ENCODE data around the gene MFSD2A.
"Not testable (repeated sequence)": the region's sequence is repeated elsewhere in the genome, so short reads cannot be mapped to it uniquely, and the experiment has no call there.

MFSD2A gene

DNA sequence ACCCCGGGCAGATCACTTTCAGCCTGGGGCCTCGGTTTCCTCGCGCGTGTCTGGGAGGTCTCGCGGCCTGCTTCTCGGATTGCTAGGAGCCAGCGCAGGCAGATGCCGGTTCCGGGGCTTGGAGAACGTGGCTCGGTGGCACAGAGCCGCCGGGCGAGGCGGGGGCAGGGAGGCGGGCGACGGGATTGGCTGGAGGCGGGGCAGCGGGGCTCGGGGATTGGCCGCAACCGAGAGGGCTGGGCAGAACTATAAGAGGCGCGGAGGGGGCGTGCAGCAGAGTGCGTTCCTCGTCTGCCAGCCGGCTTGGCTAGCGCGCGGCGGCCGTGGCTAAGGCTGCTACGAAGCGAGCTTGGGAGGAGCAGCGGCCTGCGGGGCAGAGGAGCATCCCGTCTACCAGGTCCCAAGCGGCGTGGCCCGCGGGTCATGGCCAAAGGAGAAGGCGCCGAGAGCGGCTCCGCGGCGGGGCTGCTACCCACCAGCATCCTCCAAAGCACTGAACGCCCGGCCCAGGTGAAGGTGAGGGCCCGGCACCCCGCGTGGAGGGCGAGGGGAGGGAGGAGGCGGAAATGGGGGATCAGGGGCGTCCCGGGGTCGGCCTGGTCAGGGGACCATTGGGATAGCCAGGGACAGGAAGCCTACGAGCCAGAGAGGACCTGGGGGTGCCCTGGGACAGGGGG, at the start of gene MFSD2A:
Gene MFSD2A, plus strand, starts transcription at position 276 of the 677 bp plus-strand sequence. Its CDS starts 148 bp downstream, at position 424.
- DNase-seq, result peak; percentile 95

DNA sequence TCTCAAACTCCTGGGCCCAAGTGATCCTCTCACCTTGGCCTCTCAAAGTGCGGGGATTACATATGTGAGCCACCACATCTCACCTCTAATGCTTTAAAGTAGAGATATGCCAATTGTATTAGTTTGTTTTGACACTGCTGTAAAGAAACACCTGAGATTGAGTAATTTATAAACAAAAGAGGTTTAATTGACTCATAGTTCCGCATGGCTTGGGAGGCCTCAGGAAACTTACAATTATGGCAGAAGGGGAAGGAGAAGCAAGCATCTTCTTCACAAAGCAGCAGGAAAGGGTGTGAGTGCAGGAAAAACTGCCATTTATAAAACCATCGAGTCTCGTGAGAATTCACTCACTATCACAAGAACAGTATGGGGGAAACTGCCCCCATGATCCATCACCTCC, 49.8 kb upstream of the MFSD2A start:
- no peak for DNase-seq

DNA sequence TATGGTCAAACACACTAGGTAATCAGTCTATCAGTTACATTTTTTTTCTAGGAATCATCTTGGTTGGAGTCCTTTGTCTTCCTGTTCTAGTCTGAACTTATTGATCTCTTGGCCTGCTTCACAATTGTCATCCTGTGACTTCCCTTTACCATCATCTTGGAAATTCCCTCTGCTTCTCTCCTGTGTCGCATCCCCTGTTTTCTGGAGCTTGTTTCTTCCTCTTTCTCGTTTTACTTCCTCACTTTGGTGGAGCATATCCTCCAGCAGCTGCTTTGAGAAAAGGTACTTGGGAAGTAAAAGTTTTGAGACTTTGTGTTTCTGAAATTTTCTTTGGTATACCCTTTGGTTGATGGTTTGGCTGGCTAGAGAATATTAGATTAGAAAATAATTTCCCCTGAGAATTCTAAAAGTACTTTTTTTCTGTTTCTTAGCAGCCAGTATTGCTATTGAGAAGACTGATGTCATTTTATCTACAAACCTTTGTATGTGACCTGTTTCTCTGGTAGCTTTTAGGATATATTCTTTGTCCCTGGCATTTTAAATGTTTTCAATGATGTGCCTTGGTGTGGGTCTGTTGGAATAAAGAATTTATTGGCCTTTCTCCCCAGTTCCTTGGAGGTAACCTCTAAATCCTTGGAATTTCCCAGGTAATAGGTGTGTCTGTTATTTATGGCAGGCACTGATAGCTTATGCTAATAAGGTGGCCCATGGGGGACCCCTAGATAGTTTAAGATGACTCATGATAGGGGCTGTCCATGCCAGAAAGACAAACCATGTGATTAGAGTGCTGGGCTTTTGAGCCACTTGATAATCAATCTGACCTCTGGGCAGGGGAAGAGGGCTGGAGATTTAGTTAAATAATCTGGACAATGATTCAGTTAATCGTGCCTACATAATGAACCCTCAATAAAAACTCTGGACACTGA, 47.2 kb upstream of the MFSD2A start:
- DNase-seq, result no peak

DNA sequence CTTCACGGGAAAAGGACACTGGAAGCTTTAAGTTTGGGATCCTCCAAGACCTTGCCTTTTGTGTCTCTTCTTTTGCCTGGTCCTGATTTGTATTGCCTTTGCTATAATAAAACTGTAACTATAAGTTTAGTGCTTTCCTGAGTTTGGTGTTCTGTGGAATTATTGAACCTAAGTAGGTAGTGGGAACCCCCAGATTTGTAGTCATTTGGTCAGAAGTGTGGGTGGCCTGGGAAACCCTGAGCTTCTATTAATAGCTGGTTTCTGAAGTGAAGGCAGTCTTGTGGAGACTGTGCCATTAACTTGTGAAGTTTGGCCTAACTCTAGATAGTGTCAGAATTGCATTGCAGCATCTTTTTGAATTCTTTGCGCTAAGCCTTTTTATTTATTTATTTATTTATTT, 46.4 kb upstream of the MFSD2A start:
- no peak for DNase-seq

DNA sequence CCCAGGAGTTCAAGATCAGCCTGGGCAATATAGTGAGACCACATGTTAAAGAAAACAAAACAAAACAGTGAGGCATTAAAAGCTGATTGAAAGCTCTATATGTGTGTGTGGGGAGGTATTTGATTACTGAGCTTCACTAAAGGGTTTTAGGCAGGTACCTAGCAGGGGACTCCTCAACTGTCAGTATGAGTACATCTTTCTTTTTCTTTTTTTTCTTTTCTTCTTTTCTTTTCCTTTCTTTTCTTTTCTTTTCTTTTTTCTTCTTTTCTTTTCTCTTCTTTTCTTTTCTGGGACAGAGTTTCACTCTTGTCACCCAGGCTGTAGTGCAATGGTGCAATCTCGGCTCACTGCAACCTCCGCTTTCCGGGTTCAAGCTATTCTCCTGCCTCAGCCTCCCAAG, 44.7 kb upstream of the MFSD2A start:
- DNase-seq, result no peak

DNA sequence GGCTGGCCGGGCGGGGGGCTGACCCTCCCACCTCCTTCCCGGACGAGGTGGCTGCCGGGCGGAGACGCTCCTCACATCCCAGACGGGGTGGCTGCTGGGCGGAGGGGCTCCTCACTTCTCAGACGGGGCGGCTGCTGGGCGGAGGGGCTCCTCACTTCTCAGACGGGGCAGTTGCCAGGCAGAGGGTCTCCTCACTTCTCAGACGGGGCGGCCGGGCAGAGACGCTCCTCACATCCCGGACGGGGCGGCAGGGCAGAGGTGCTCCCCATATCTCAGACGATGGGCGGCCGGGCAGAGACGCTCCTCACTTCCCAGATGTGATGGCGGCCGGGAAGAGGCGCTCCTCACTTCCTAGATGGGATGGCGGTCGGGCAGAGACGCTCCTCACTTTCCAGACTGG, 41.8 kb upstream of the MFSD2A start:
- DNase-seq, result not testable (repeated sequence)

DNA sequence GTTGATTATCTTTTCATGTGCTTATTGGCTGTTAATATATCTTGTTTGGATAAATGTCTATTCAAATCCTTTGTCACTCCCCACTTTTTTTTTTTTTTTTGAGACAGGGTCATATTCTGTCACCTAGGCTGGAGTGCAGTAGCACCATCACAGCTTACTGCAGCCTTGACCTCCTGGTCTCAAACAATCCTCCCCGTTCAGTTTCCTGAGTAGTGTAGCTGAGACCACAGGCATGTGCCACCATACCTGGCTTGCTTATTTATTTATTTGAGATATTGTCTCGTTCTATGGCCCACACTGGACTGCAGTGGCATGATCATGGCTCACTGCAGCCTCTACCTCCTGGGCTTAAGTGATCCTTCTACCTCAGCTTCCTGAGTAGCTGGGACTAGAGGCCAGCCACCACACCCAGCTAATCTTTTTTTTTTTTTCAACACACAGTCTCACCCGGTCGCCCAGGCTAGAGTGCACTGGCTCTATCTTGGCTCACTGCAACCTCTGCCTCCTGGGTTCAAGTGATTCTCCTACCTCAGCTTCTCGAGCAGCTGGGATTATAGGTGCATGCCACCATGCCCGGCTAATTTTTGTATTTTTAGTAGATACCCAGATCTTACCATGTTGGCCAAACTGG, 39.3 kb upstream of the MFSD2A start:
- no peak for DNase-seq

DNA sequence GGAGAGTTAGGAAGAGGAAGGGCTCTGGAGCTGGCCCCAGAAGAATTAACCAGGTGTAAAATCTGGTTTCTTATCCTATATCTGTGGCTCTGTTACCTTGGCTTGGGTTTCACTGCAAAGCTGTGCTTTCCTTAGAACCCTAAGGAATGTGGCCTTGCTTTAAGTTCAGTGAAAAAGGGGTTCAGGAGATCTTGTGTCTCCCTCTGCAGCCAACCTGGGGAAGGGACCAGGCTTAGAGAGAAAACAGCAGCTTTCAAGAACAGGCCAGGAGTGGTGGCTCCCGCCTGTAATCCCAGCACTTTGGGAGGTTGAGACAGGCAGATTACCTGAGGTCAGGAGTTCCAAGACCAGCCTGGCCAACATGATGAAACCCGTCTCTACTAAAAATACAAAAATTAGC, 37.1 kb upstream of the MFSD2A start:
- no peak for DNase-seq

DNA sequence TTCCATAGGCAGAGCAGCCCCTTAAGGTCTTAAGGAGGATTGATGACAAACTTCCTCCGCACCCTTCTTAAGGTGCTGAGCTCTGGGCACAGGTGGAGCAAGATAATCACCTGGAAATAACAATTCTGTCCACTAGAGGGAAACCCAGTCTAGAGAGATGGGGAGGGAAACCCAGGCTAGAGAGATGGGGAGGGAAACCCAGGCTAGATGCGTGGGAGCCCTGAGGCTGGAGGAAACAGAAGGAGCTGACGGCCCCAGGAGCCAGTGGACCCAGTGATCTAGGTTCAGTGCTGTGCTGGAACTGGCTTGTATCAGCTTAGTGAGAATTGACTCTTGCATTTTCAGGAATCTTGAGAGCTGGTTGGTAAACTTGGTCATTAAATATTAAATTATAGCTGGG, 35.4 kb upstream of the MFSD2A start:
- peak; percentile 57 for DNase-seq

DNA sequence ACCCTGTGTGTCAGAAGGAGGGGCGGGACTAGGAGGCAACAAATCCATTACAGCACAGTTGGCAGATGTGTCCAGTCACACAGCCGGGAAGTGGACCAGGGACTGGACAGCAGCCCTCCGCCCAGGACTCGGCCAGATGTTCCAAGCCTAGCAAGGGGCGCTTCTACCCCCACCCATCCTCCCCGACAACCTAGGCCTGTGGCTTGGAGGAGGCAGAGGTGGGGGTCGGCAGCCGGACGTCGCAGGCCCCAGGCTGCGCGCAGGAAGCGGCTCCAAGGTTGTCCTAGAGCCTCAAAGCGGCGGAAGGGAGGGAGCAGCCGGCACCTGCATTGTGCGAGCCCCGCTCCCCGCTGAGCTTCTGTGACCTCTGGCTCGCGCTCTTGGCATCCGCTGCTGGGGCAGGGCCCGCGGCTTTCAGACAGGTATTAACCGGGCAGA, 32.7 kb upstream of the MFSD2A start:
- DNase-seq, result no peak

DNA sequence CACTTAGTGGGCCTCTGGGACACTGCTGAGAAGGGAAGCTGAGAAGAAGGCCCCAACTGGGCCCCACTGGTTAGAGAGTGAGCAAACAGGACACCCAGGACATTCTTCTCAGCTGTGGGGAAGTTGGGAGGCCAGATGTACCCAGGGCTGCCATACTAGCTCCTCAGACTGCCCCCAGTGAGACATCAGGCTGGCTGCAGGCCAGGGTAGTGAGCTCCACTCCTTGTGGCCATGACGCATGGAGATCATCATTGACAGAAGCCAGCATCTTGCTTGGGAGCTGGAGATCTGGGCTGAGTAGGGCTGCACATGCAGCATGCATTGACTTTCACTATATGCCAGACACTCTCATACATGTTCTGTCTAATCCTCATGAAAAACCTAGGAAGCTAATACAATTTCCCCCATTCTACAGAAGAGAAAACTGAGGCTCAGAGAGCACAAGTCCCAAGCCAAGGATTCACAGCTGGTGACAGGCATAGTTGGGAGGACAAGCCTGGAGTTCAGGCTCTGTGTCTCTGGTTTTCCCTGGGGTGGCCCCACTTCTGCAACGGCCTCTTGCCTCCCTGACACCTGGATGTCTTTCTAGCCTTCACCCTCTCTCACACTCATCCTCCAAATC, 29.1 kb upstream of the MFSD2A start:
- DNase-seq, result no peak

DNA sequence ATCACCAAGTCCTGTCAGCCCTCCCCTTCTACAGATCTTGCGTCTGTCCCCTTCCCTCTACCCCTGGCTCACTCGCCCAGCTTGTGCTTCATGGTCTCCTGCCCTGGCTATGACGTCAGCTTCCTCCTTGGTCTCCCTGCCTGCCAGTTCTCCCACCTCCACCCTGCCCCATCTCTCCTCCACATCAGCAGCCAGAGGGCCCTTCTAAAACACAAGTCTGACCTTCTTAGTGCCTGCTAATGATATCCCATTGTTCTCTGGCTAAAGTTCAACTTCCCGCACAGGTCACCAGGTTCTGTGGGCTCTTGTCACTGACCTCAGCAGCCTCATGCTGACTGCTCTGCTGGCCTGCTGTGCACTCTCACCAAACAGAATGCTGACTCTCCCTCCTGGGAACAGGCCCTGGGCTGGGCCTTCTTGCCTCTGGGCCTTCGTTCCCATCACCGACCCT, 28.6 kb upstream of the MFSD2A start:
- DNase-seq, result no peak

DNA sequence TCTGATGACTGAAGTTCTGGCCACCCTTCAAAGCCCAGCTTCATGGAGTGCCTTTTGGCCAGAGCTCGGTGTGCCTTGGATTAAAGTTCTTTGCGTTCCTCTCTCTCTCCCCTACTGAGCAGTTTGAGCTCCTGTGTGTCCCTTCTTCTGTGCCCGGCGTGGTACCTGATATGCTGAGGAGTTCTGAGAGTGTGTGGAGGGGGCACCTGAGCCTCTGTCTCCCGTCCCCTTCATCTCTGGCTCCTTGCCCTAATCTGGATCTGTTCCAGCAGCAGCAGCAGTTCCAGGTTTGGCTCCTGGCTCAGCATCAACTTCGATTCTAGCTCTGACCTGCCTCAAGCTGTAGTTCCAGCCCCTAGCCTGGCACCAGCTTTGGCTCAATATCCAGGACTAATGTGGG, 28.1 kb upstream of the MFSD2A start:
- no peak for DNase-seq

DNA sequence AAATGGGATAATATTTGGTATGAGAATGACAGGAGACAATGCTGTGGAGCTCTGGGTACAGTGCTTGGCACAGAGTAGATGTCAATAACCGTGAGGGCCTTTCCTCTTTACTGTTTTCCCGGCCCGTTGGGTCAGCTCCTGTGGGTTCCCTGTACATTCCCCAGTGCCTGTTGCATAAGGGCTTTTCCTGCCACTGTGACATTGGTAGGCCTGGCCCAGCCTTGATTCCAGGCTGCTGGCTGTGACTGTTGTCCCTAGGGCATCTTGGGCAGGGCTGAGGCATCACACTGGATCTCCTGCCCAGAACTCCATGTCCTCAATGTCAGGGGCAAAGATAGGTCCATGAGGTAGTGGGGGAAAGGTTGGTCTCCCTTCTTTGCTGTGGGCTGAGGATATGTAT, 27.4 kb upstream of the MFSD2A start:
- no peak for DNase-seq

DNA sequence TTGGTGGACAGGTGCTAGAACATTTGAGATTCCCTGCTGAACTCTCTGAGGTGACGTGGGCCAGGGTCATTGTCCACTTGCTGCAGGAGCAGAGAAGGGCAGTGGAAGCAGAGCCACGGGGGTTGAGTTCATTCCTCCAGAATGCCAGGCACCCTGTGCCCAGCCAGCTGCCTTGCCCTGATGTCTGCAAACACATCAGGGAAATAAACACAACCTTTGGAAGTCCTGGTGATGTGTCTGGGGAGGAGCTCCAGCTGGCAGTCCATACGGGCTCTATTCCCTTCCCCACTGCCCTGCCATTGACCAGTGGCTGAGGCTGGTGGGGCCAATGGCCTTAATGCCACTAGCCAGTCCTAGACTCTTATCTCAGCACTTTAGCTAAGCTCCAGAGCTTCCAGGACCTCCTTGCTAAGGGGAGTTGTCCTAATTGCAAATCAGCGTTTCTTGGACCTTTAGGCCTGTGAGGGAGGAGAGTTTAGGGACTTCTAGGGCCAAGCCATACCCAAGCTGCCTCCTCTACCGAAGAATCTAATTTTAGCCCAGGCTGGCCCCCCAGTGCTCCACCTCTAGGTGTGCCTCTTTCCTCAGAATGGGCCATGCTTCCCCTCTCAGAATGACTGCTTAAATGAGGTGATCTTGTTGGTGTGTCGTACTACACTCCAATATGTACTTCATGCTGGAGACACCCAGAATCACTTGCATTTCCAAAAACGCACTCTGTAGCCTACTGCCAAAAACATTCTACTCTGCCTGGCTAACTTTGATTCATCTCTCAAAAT, 25.9 kb upstream of the MFSD2A start:
- no peak for DNase-seq

DNA sequence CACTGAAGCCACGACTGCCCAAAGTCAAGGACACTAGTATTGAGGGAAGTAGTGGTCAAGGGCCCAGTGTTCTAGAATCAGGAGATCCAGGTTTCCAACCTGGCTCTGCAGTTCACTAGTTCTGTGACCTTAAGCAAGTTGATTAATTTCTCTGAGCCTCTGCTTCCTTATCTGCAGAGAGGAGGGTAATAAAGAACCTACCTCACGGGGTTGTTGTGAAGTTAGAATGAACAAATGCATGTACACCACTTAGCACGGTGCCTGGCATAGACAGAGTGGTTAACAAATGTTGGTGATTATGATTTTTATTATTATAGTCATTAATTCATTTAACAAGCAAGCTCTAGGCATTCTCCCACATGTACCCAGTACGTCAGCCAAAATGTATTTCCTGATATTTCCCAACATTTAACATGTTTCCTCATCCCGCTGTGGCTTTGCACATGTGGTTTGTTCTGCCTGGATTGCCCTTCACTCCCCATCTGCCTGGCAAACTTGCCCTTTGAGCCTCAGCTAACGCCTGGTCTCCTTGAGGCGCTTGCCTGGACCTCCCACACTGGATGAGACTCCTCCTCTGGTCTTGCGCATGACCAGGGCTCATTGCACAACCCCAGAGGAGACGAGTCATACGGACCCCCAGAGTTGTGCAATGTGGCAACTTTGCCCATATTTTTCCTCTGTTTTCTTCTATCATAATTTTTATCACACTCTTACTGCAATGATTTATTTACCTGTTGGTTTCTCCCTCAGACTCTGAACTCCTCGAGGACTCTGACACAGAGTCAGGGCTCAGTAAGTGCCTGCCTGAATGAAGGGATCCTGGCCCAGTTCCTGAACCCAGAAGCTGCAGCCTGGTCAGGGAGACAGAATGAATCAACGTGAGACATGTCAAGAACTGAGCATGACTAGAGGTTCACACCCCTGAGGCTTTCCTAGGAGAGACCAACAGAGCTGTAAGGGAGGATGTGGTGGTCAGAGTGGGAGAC, 20.7 kb upstream of the MFSD2A start:
- no peak for DNase-seq

DNA sequence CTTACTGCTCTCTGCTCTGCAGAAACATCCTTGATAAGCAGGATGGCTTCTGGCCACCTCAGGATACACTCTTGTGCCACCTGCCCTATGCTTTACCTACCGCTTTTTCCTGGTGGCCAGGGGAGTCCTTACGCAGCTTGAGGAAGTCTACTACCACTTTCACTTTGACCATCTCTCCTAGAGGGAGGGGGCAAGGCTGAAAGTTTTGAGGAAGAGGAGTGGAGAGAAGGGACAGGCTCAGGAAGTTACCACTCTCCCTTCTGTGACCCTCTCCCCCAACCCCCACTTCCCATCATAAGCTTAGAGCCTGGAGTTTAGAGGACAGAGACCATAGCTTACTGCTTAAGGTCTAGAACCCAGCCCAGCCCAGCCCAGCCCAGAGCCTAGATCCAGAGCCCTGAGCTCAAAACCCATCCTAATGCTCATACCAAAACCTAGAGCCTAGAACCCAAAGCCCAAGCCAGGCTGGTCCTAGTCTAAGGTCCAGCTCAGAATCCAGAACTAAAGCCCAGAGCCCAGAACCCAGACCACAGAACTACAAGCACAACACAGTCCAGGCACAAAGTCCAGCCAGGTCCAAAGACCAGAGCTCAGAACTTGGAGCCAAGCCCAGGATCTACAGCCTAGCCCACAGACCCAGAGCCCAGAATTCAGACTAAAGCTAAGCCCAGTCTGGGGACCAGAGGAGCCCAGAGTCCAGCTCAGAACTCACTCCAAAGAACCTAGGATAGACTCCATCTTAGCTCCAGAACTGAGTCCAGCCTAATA, 18.0 kb upstream of the MFSD2A start:
- DNase-seq, result no peak

DNA sequence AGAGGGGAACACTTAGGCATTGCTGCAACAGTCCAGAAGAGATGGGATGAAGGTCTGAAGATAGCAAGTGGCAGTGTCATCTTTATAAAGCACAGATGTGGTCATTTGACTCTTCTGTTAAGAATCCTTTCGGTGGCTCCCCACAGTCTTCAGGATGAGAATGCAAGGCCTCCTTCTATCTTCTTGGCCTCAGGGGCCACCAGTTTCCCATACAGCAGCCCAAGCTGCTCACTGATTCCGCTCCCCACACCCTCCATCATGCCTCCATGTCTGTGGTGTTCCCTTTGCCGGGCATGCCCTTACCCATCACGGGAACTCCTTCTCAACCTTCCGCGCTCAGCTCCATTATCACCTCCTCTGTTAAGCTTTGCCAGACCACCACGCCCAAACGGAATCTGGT, 16.1 kb upstream of the MFSD2A start:
- DNase-seq, result no peak

DNA sequence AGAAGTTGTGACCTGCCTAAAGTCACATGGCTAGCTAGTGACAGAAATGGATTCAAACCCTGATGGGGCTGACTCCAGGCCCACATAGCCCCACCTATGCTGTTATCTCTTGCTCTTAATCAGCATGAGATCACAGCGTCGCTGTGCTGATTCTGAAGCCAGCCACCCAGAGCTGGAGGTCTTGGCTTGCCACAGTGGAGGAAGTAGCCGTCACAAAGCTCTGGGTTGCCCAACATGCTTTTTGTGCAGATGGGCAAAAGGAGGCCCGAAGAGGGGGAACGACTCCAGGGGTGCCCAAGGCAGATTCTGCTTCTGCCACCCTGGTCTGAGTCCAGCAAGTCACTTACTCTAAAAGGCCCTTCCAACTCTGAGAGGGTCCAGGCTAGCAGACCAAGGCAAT, 14.7 kb upstream of the MFSD2A start:
- no peak for DNase-seq
